HEK293T (cell line): ENCODE measurements around the gene ALPG.
"Not testable (repeated sequence)": the region's sequence is repeated elsewhere in the genome, so short reads cannot be mapped to it uniquely, and the experiment has no call there.

ENCODE experiments used
- CTCF ChIA-PET: fragments of 350-600 bp; formaldehyde crosslinking; extraction: SDS; loops from one replicate; lab custom pipeline; 2021; ENCODE audit warnings: antibody characterized with exemption, inconsistent platforms; lab: Yijun Ruan, JAX
- POLR2A ChIA-PET: fragments of 350-600 bp; formaldehyde crosslinking; extraction: SDS; loops from one replicate; lab custom pipeline; 2020; ENCODE audit warnings: antibody characterized with exemption, inconsistent platforms; lab: Yijun Ruan, JAX
- DNase-seq: peaks from one replicate; pipeline ENCODE4 v3.0.0; 2012; ENCODE audit warnings: mixed read lengths; ENCODE audit errors: extremely low spot score
- ARNT ChIP-seq: fragments of 450-650 bp; IDR thresholded peaks from 2 replicates; pipeline ENCODE4 v1.6.1; 2017; ENCODE audit warnings: mild to moderate bottlenecking
- BHLHE40 ChIP-seq: fragments of 450-650 bp; IDR thresholded peaks from 2 replicates; pipeline ENCODE4 v1.6.1; 2016; ENCODE audit warnings: mild to moderate bottlenecking, moderate library complexity, borderline replicate concordance
- CTBP1 ChIP-seq: fragments of 450-650 bp; IDR thresholded peaks from 2 replicates; pipeline ENCODE4 v1.6.1; 2016; ENCODE audit warnings: borderline replicate concordance
- ELF4 ChIP-seq: fragments of 450-650 bp; IDR thresholded peaks from 2 replicates; pipeline ENCODE4 v1.6.1; 2017; ENCODE audit warnings: antibody characterized with exemption
- FOXA1 ChIP-seq: fragments of 450-650 bp; IDR thresholded peaks from 2 replicates; pipeline ENCODE4 v1.6.1; 2016; ENCODE audit warnings: mild to moderate bottlenecking
- FOXK2 ChIP-seq: fragments of 450-650 bp; IDR thresholded peaks from 2 replicates; pipeline ENCODE4 v1.6.1; 2016; ENCODE audit warnings: mild to moderate bottlenecking
- FOXM1 ChIP-seq: fragments of 450-650 bp; IDR thresholded peaks from 2 replicates; pipeline ENCODE4 v1.6.1; 2017; ENCODE audit warnings: mild to moderate bottlenecking, borderline replicate concordance
- HDGF ChIP-seq: fragments of 450-650 bp; IDR thresholded peaks from 2 replicates; pipeline ENCODE4 v1.6.1; 2017; ENCODE audit warnings: antibody characterized with exemption, borderline replicate concordance
- L3MBTL2 ChIP-seq: fragments of 450-650 bp; conservative IDR thresholded peaks from 2 replicates; pipeline ENCODE4 v1.6.1; 2016; ENCODE audit warnings: mild to moderate bottlenecking
- LEF1 ChIP-seq: fragments of 450-650 bp; IDR thresholded peaks from 2 replicates; pipeline ENCODE4 v1.6.1; 2017; ENCODE audit warnings: mild to moderate bottlenecking, borderline replicate concordance
- NFRKB ChIP-seq: fragments of 450-650 bp; IDR thresholded peaks from 2 replicates; pipeline ENCODE4 v1.6.1; 2016; ENCODE audit warnings: mild to moderate bottlenecking, moderate library complexity
- PKNOX1 ChIP-seq: fragments of 450-650 bp; IDR thresholded peaks from 2 replicates; pipeline ENCODE4 v1.6.1; 2016
- SP1 ChIP-seq: fragments of 450-650 bp; IDR thresholded peaks from 2 replicates; pipeline ENCODE4 v1.6.1; 2017
- SUZ12 ChIP-seq: fragments of 450-650 bp; IDR thresholded peaks from 2 replicates; pipeline ENCODE4 v1.6.1; 2016; ENCODE audit warnings: mild to moderate bottlenecking
- TARDBP ChIP-seq: fragments of 450-650 bp; IDR thresholded peaks from 2 replicates; pipeline ENCODE4 v1.6.1; 2016
- ZNF384 ChIP-seq: fragments of 450-650 bp; IDR thresholded peaks from 2 replicates; pipeline ENCODE4 v1.6.1; 2016

Gene ALPG

GRCh38 chr2:232377841-232378734 lies 28.6 kb upstream of the ALPG start:
- TF ChIP-seq SUZ12: no peak
- no peak for TF ChIP-seq LEF1
- TF ChIP-seq CTBP1: no peak
- no peak for TF ChIP-seq ELF4
- no peak for TF ChIP-seq ZNF384
- CTCF ChIA-PET: no interaction called here
- POLR2A ChIA-PET: no interaction called here
- DNase-seq: no peak

DNA sequence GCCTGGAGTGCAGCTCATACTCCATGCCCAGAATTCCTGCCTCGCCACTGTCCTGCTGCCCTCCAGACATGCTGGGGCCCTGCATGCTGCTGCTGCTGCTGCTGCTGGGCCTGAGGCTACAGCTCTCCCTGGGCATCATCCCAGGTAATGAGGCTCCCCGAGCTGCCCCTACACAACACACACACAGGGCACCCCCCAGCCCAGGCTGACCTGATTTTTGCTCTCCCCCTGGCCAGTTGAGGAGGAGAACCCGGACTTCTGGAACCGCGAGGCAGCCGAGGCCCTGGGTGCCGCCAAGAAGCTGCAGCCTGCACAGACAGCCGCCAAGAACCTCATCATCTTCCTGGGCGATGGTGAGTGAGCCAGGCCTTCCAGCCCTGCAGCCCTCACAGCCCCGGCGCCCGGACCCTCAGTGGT lies 27.9 kb upstream of the ALPG start, which contains the start of gene ALPP:
Gene ALPP (plus strand): TSS at position 17 of the 417 bp plus-strand sequence. CDS start 52 bp downstream, at position 69.
- DNase-seq, POLR2A ChIA-PET, CTCF ChIA-PET: not testable (repeated sequence)

DNA sequence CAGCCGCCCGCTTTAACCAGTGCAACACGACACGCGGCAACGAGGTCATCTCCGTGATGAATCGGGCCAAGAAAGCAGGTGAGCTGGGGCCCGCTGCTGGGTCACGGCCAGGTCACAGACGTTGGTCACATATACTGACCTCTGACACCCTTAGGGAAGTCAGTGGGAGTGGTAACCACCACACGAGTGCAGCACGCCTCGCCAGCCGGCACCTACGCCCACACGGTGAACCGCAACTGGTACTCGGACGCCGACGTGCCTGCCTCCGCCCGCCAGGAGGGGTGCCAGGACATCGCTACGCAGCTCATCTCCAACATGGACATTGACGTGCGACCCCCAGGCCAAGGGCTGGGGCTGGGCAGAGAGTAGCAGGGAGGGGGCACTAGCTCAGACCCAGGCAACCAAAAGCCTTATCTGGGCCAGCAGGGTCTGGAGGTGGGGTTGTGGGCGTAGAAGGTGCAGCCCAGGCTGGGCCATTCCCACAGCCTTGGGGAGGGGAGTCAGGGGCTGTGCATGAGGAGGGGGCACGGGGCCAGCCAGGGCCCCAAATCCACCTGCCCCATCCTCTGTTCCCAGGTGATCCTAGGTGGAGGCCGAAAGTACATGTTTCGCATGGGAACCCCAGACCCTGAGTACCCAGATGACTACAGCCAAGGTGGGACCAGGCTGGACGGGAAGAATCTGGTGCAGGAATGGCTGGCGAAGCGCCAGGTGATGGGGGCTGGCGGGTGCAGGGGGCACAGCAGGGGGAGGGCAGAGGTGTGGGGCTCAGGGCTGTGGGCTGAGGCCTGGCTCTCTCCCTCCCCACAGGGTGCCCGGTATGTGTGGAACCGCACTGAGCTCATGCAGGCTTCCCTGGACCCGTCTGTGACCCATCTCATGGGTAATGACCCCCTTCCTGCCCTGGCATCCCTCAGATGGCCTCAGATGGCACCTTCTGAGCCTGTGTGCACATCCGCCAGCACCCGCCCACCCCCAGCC lies 26.7 kb upstream of the ALPG start:
- DNase-seq, POLR2A ChIA-PET, CTCF ChIA-PET: not testable (repeated sequence)

- POLR2A ChIA-PET, DNase-seq, CTCF ChIA-PET: not testable (repeated sequence)
Observed at GRCh38 chr2:232381204-232382031, 25.2 kb upstream of the ALPG start.

DNA sequence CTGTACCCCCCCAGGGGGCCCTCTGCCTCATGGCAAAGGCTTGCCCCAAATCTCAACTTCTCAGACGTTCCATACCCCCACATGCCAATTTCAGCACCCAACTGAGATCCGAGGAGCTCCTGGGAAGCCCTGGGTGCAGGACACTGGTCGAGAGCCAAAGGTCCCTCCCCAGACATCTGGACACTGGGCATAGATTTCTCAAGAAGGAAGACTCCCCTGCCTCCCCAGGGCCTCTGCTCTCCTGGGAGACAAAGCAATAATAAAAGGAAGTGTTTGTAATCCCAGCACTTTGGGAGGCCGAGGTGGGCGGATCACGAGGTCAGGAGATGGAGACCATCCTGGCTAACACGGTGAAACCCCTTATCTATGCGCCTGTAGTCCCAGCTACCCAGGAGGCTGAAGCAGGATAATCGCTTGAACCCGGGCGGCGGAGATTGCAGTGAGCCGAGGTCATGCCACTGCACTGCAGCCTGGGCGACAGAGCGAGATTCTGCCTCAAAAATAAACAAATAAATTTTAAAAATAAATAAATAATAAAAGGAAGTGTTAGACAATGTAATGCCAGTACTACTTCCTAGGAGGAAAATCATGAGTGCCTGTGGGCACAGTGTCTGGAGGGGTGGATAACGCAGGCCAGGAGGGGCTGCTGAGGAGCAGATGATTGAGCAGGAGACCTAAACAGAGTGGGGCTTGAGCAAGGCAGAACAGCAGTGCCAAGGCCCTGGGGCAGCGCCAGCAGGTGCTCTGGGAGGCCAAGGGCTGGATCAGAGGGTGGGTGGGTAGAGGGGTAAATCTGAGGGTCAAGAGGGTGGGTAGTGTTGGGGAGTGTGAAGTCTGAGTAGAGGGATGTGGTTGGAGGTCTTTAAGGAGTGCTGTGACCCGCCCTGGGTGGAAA lies 24.1 kb upstream of the ALPG start:
- CTCF ChIA-PET: no interaction called here
- TF ChIP-seq L3MBTL2: no peak
- no peak for TF ChIP-seq LEF1
- no peak for TF ChIP-seq ARNT
- no peak for TF ChIP-seq SUZ12
- no peak for TF ChIP-seq NFRKB
- no peak for TF ChIP-seq TARDBP
- TF ChIP-seq ZNF384: no peak
- no peak for TF ChIP-seq BHLHE40
- no peak for TF ChIP-seq FOXK2
- TF ChIP-seq SP1: no peak
- TF ChIP-seq HDGF: no peak
- no peak for TF ChIP-seq PKNOX1
- no peak for TF ChIP-seq CTBP1
- no peak for TF ChIP-seq FOXM1
- no peak for TF ChIP-seq FOXA1
- TF ChIP-seq ELF4: no peak
- POLR2A ChIA-PET: no interaction called here
- DNase-seq: no peak

DNA sequence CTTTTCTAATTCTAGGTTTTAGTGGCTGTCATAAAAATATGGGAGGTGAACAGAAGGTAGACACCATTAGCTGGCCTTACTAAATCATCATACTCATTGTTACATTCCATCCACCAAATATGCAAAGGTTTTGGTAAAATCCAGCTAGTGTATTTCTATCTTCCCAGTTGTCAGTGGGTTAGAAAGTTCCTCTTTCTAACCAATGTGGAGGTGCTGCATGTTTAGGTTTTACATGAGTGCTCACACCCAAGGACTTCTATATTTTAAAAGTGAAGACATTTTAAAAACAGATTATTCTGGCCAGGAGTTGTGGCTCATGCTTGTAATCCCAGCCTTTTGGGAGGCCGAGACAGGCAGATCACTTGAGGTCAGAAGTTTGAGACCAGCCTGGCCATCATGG lies 22.2 kb upstream of the ALPG start:
- ChIA-PET POLR2A (no interaction called here), CTCF (no interaction called here)
- no peak for TF ChIP-seq SUZ12
- TF ChIP-seq FOXM1: no peak
- TF ChIP-seq LEF1: no peak
- TF ChIP-seq FOXA1: no peak
- TF ChIP-seq HDGF: no peak
- no peak for TF ChIP-seq NFRKB
- no peak for TF ChIP-seq ARNT
- no peak for TF ChIP-seq CTBP1
- TF ChIP-seq TARDBP: no peak
- TF ChIP-seq SP1: no peak
- TF ChIP-seq ELF4: no peak
- TF ChIP-seq PKNOX1: no peak
- TF ChIP-seq BHLHE40: no peak
- TF ChIP-seq L3MBTL2: no peak
- TF ChIP-seq FOXK2: no peak
- TF ChIP-seq ZNF384: no peak
- DNase-seq: no peak

DNA sequence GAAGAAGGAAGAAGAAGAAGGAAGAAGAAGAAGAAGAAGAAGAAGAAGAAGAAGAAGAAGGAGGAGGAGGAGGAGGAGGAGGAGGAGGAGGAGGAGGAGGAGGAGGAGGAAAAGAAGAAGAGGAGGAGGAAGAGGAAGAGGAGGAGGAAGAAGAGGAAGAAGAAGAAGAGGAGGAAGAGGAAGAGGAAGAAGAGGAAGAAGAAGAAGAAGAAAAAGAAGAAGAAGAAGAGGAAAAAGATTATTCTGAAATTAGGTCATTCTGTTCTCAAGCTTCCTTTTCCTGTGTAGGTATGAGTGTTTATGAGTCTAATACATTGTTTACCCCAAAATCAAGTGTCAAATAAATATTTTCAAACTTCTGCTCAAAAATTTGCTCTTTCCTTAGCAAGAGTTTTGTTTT lies 21.6 kb upstream of the ALPG start:
- POLR2A ChIA-PET, DNase-seq, CTCF ChIA-PET: not testable (repeated sequence)
